HepG2 (cell line): ENCODE measurements around the gene IFT57. TPM values are rescaled to one million over a fixed set of nuclear protein-coding genes. Genes with fewer than 3 reads are reported as not detected.

Experiments used
- KDM6A ChIP-seq: IDR thresholded peaks from 2 replicates; pipeline ENCODE4 v1.6.1; 2016; ENCODE audit warnings: low read depth
- MYC ChIP-seq: sonication (generic); formaldehyde crosslinking; IDR thresholded peaks from 2 replicates; pipeline ENCODE4 v1.9.0; 2021; ENCODE audit warnings: missing genetic modification reagents, borderline replicate concordance
- PHF5A ChIP-seq: IDR thresholded peaks from one replicate; pipeline ENCODE4 v1.6.1; 2018; ENCODE audit warnings: low read depth, missing genetic modification reagents; ENCODE audit not compliant: unreplicated experiment
- SKI ChIP-seq: fragments of 450-650 bp; IDR thresholded peaks from one replicate; pipeline ENCODE4 v1.6.1; 2018; ENCODE audit warnings: mild to moderate bottlenecking; ENCODE audit not compliant: partially characterized antibody
- TOPORS ChIP-seq: sonication (generic); formaldehyde crosslinking; IDR thresholded peaks from 2 replicates; pipeline ENCODE4 v1.8.0; 2023; ENCODE audit warnings: mild to moderate bottlenecking, missing genetic modification reagents
- TRAFD1 ChIP-seq: sonication (generic); formaldehyde crosslinking; IDR thresholded peaks from 2 replicates; pipeline ENCODE4 v1.5.1; 2020; ENCODE audit warnings: missing genetic modification reagents, mild to moderate bottlenecking, borderline replicate concordance
- TRIM22 ChIP-seq: fragments of 450-650 bp; IDR thresholded peaks from 2 replicates; pipeline ENCODE4 v1.6.1; 2017
- ZBTB7A ChIP-seq: sonication (generic); formaldehyde crosslinking; IDR thresholded peaks from 2 replicates; pipeline ENCODE4 v1.8.0; 2022; ENCODE audit warnings: mild to moderate bottlenecking, missing genetic modification reagents
- ZNF318 ChIP-seq: sonication (generic); formaldehyde crosslinking; IDR thresholded peaks from 2 replicates; pipeline ENCODE4 v1.4.0; 2020; ENCODE audit warnings: mild to moderate bottlenecking, missing genetic modification reagents
- ZNF782 ChIP-seq: sonication (generic); formaldehyde crosslinking; IDR thresholded peaks from 2 replicates; pipeline ENCODE4 v1.4.0; 2020; ENCODE audit warnings: missing genetic modification reagents, mild to moderate bottlenecking, borderline replicate concordance
- polyA plus RNA-seq, 8 experiments: library from polyadenylated mRNA; depleted of rRNA in 3 of 8; stranded (reverse) in 7 of 8; unstranded in 1 of 8; fragments of >200 nt; fragmentation: Illumina TruSeq in 4 of 8; extraction: Trizol in 4 of 8; gene quantifications; 2 replicates each; pipeline versions ENCODE4 v1.2.1 to v1.2.3, GENCODE V29; 2011 to 2016; ENCODE audit warnings: low read depth in 4 of 8, missing spikeins in 1 of 8, mixed read lengths in 1 of 8; ENCODE audit not compliant: insufficient read depth in 1 of 8
- total RNA-seq, 5 experiments: library from RNA; depleted of rRNA; stranded (reverse); fragments of >200 nt; fragmentation: Illumina TruSeq; extraction: Trizol; gene quantifications; 2 replicates each; pipeline ENCODE4 v1.2.3, GENCODE V29; 2016; ENCODE audit warnings: low read depth in 1 of 5

IFT57 gene
- total and polyA plus RNA-seq, 2 of the 13 experiments (the other 11 are each of a cell fraction or from before 2014, with no cell fraction given): 5.5 to 14.5 TPM

- TF ChIP-seq ZNF318 (CRISPR knock-in tag) (no peak), PHF5A (CRISPR knock-in tag) (no peak), SKI (no peak), TOPORS (CRISPR knock-in tag) (no peak), TRIM22 (no peak), TRAFD1 (CRISPR knock-in tag) (no peak), MYC (CRISPR knock-in tag) (no peak), KDM6A (CRISPR knock-in tag) (no peak), ZNF782 (CRISPR knock-in tag) (no peak), ZBTB7A (CRISPR knock-in tag) (no peak)
Measured at GRCh38 chr3:108251265-108251664, 29.0 kb upstream of the IFT57 start (continued).
